Peyer's patch (tissue), 4 donors: ENCODE measurements around the gene DEPDC4. TPM values are rescaled to one million over a fixed set of nuclear protein-coding genes. Genes with fewer than 3 reads are reported as not detected.
"Not testable (repeated sequence)": the region's sequence is repeated elsewhere in the genome, so short reads cannot be mapped to it uniquely, and the experiment has no call there.

Experiments
- DNase-seq, 3 donors: peaks; one replicate each; pipeline ENCODE4 v3.0.0-alpha.2; 2017 to 2019
- H3K27ac ChIP-seq, 4 donors: fragments of 200-600 bp; sonication (generic); one replicate each; pipeline ENCODE4 v1.5.1; 2016 to 2019
- H3K27me3 ChIP-seq, 2 donors: fragments of 200-600 bp; sonication (generic); one replicate each; pipeline ENCODE4 v1.5.1; 2019
- H3K36me3 ChIP-seq, 3 donors: fragments of 200-600 bp; sonication (generic); one replicate each; pipeline ENCODE4 v1.5.1; 2016 to 2019
- H3K4me1 ChIP-seq, 4 donors: fragments of 200-600 bp; sonication (generic); one replicate each; pipeline ENCODE4 v1.5.1; 2016 to 2019
- H3K4me3 ChIP-seq, 4 donors: fragments of 200-600 bp; sonication (generic); 1 replicate in 3 of 4; 2 replicates in 1 of 4; pipeline ENCODE4 v1.5.1; 2016 to 2019; ENCODE audit warnings: mild to moderate bottlenecking in 1 of 4
- H3K9me3 ChIP-seq, 4 donors: fragments of 200-600 bp; sonication (generic); one replicate each; pipeline ENCODE4 v1.5.1; 2016 to 2019; ENCODE audit warnings: mild to moderate bottlenecking in 1 of 4
- POLR2A ChIP-seq, 2 donors: fragments of 450-650 bp; IDR thresholded peaks; one replicate each; pipeline ENCODE4 v1.5.1; 2017; ENCODE audit warnings: antibody characterized with exemption in 2 of 2, mild to moderate bottlenecking in 2 of 2, moderate library complexity in 2 of 2
- total RNA-seq, 4 donors: library from RNA; depleted of rRNA; stranded (reverse); fragments of >200 nt; gene quantifications; one replicate each; pipeline ENCODE4 v1.1.0, GENCODE V29; 2016
- TF ChIP-seq, protein P1 (sequence below), 6 experiments: fragments of 450-650 bp in 4 of 6; fragments of 200-600 bp in 2 of 6; sonication (generic) in 1 of 6; IDR thresholded peaks; one replicate each; pipeline ENCODE4 v1.5.1; 2017 to 2019; ENCODE audit warnings: antibody characterized with exemption in 6 of 6, mild to moderate bottlenecking in 3 of 6, moderate library complexity in 1 of 6

DEPDC4 gene
- total RNA-seq, result 1 to 10 TPM in 2 of 4 donors, not detected in 2; 1.4 to 2.0 TPM

DNA sequence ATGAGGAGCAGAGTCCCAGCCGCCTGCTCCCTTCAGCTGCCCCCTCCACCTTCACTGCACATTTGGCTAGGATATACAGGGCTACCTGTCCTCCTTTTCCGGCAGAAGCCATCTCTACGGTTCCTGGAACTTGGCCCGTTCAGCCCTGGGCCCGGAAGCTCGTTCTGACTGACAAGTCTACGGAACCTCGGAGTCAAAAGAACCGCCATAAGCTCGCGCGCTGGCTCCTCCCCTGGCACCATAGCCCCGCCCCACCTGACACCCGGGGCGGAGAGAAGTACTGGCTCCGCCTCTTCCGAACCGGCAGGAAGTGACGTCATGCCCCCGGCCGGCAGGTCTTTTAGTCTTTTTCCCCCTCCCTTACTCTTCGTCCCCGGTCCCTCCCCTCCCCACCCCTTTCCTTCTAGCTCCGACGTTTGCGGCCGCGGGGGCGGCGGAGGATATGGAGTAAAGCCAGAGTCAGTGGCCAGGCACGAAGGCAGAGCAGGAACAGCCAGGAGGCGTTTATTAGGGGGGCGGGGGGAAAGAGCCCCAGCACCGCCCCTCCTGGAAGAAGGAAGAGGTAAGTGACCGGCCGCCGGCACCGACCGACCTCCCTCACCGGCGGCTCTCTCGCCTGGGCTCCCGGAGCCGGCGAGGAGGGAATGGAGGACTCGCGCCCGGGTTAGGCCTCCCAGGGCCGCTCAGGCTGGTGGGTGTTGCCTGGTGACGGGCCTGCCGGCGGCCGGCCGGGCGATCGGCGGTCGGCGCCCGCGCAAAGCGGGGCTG, at the start of gene DEPDC4, which contains the start of gene SCYL2:
Gene DEPDC4, minus strand, starts transcription at position 245 of the 768 bp plus-strand sequence. Its CDS starts 3 bp downstream, at position 242.
Gene SCYL2, plus strand, starts transcription at position 343 of the 768 bp plus-strand sequence. CDS start 15,794 bp downstream, outside the sequence.
- Histone ChIP-seq H3K27me3 (no peaks in the 10 kb centered on the region), H3K4me1 (peaks cover 0 to 28% (median 0%) of the 10 kb centered on the region in 4 donors), H3K9me3 (no peaks in the 10 kb centered on the region), H3K4me3 (peak within 1 kb of the TSS; percentile 84 to 96 (median 88)), H3K27ac (peak within 1 kb of the TSS; percentile 84 to 98 (median 96)), H3K36me3 (no peaks in the 10 kb centered on the region)
- peak; percentile 97 to 98 (median 97) for DNase-seq
- TF ChIP-seq, protein P1, sequence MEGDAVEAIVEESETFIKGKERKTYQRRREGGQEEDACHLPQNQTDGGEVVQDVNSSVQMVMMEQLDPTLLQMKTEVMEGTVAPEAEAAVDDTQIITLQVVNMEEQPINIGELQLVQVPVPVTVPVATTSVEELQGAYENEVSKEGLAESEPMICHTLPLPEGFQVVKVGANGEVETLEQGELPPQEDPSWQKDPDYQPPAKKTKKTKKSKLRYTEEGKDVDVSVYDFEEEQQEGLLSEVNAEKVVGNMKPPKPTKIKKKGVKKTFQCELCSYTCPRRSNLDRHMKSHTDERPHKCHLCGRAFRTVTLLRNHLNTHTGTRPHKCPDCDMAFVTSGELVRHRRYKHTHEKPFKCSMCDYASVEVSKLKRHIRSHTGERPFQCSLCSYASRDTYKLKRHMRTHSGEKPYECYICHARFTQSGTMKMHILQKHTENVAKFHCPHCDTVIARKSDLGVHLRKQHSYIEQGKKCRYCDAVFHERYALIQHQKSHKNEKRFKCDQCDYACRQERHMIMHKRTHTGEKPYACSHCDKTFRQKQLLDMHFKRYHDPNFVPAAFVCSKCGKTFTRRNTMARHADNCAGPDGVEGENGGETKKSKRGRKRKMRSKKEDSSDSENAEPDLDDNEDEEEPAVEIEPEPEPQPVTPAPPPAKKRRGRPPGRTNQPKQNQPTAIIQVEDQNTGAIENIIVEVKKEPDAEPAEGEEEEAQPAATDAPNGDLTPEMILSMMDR (IDR thresholded peaks at IDR 0.05), result peak in 1 of 6 experiments; percentile 13
- TF ChIP-seq POLR2A (IDR thresholded peaks at IDR 0.05), result peak; percentile 74 to 82

DNA sequence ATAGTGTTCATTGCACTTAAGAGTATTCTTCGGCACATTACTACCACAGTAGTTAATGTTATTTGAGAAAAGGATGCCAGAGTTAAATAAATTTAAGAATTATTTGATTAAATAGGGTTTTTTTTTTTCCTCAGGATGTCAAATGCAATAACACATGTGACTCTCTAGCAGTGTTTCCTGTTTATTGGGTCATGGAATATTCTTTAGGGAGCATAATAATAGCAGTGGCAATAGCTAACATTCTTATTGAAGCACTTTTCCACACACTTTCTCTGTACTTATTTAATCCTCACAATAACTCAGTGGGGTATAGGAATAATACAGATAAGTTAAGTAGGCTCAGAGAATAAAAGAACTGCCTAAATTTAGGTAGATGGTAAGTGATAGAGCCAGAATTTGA, 44.4 kb upstream of the DEPDC4 start:
- TF ChIP-seq, protein P1 (IDR thresholded peaks at IDR 0.05), result no peak
- TF ChIP-seq POLR2A (IDR thresholded peaks at IDR 0.05), result no peak
- Histone ChIP-seq H3K4me1 (no peaks in the 10 kb centered on the region), H3K9me3 (no peaks in the 10 kb centered on the region), H3K36me3 (peaks cover 0 to 46% (median 0%) of the 10 kb centered on the region in 3 donors), H3K27ac (no peak overlapping the region), H3K4me3 (no peak overlapping the region), H3K27me3 (no peaks in the 10 kb centered on the region)
- no peak for DNase-seq

DNA sequence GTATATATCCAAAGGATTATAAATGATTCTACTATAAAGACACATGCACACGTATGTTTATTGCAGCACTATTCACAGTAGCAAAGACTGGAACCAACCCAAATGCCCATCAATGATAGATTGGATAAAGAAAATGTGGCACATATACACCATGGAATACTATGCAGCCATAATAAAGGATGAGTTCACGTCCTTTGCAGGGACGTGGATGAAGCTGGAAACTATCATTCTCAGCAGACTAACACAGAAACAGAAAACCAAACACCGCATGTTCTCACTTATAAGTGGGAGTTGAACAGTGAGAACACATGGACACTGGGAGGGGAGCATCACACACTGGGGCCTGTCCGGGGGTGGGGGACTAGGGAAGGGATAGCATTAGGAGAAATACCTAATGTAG, 41.3 kb upstream of the DEPDC4 start:
- peaks cover 0 to 37% (median 0%) of the 10 kb centered on the region in 3 donors for H3K36me3 ChIP-seq
- H3K4me1 ChIP-seq, H3K9me3 ChIP-seq, H3K27ac ChIP-seq, DNase-seq, H3K4me3 ChIP-seq, H3K27me3 ChIP-seq: not testable (repeated sequence)

DNA sequence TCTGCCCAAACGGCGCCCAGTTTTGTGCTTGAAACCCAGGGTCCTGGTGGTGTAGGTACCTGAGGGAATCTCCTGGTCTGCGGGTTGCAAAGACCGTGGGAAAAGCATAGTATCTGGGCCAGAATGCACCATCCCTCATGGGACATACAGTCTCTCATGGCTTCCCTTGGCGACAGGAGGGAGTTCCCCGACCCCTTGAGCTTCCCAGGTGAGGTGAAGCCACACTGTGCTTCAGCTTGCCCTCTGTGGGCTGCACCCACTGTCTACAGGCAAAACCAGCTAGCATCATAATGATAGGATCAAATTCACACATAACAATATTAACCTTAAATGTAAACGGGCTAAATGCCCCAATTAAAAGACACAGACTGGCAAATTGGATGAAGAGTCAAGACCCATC, 37.5 kb upstream of the DEPDC4 start:
- not testable (repeated sequence) for H3K9me3 ChIP-seq, DNase-seq, H3K4me1 ChIP-seq, H3K27ac ChIP-seq, H3K27me3 ChIP-seq, H3K4me3 ChIP-seq
- peaks cover 0 to 53% (median 4%) of the 10 kb centered on the region in 3 donors for H3K36me3 ChIP-seq

DNA sequence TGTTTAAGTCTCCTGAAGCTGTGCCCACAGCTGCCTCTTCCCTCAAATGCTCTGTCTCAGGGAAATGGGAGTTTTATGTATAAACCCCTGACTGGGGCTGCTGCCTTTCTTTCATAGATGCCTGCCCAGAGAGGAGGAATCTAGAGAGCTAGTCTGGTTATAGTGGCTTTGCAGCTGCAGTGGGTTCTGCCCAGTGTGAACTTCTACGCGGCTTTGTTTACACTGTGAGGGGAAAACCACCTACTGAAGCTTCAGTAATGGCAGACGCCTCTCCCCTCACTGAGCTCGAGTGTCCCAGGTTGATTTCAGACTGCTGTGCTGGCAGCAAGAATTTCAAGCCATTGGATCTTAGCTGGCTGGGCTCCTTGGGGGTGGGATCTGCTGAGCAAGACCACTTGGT, 37.0 kb upstream of the DEPDC4 start:
- Histone ChIP-seq H3K27ac (no peak overlapping the region), H3K27me3 (no peaks in the 10 kb centered on the region)
- no peak for TF ChIP-seq POLR2A (IDR thresholded peaks at IDR 0.05)
- TF ChIP-seq, protein P1 (IDR thresholded peaks at IDR 0.05), result no peak

DNA sequence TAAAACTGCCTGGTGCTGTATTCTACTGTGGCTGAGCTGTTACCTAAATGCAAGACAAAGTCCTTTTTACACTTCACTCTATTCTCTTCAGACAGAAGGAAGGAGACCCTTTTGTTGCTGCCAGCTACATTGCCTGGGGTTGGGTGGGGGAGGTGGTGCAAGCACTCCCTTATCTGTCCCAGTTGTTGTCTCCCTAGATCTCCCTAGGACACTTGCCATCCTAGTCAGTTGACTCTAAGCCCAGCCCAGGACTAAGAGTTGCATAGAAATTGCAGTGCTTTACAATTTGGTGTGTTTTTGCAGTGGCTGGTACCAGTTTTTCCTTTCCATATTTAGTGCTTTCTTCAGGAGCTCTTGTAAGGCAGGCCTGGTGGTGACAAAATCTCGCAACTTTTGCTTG, 35.2 kb upstream of the DEPDC4 start:
- TF ChIP-seq, protein P1 (IDR thresholded peaks at IDR 0.05), result no peak
- no peak for TF ChIP-seq POLR2A (IDR thresholded peaks at IDR 0.05)
- Histone ChIP-seq H3K36me3 (peaks cover 0 to 74% (median 4%) of the 10 kb centered on the region in 3 donors), H3K4me3 (no peak overlapping the region)

More for the DNA sequence above, 37.0 kb upstream of the DEPDC4 start:
- no peaks in the 10 kb centered on the region for H3K4me1 ChIP-seq
- DNase-seq, result no peak
- H3K4me3 ChIP-seq, result no peak overlapping the region
- H3K9me3 ChIP-seq, result no peaks in the 10 kb centered on the region
- peaks cover 0 to 58% (median 4%) of the 10 kb centered on the region in 3 donors for H3K36me3 ChIP-seq

More for the DNA sequence above, 35.2 kb upstream of the DEPDC4 start:
- no peak for DNase-seq
- no peaks in the 10 kb centered on the region for H3K27me3 ChIP-seq
- no peaks in the 10 kb centered on the region for H3K4me1 ChIP-seq
- no peak overlapping the region for H3K27ac ChIP-seq
- no peaks in the 10 kb centered on the region for H3K9me3 ChIP-seq
